ENCODE results near the gene PEX3. TPM values are rescaled to one million over a fixed set of nuclear protein-coding genes. Genes with fewer than 3 reads are reported as not detected.
A peak's percentile ranks its signal among the peaks of the same experiment; 100 is the strongest.

PEX3 gene
- total and polyA plus RNA-seq, 10 of the 15 experiments (the other 5 are each of a cell fraction or from before 2014, with no cell fraction given): 18.6 to 70.7 (median 38.6) TPM

DNA sequence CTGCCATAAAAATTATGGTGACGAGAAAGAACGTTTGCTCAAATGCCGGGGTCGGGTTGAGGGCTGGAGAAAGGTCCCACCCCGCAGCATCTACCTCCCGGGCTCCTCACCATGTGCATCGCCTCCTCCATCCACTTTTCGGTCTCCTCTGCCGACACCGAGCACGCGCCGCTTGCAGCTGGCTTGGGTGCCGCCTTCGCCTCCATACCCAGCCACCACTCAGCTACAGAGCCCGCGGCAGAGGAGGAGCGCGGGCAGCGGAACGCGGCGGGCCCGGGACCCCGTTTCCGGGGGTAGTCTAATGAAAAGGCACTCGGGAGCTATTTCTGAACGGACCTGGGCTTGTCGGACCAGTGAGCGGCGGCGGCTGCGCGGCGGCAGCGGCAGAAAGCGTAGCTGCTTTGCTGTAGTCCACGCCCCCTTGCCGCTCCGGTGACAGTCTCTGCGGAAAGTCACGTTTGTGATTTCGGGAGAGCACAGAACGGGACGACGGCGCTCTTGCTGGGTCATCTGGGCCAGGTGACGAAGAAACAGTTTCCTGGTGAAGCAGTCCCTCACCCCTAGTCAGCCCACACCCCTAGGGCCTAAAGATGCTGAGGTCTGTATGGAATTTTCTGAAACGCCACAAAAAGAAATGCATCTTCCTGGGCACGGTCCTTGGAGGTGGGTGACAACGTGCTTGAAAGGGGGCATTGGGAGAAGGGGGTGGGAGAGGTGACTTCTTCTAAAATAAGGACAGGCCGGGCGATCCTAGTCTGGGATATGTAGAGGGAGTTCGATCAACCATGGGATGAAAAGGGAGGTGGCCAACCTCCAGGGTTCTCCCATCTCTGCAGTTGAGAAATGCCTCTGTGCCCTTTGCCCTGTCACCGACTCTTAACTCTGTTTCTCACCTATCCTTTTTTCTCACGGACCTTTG lies at the start of gene PEX3, which contains the start of gene ADAT2 (continued):
- TF ChIP-seq IRF3 (IDR thresholded peaks at IDR 0.05): peak; percentile 5; the same call in 1 of the 2 replicates
- TF ChIP-seq ZBTB33 (IDR thresholded peaks at IDR 0.05): no peak
- no peak for TF ChIP-seq CBX3 (IDR thresholded peaks at IDR 0.05; ENCODE audit: borderline replicate concordance, low read depth)
- no peak for TF ChIP-seq MTA3 (IDR thresholded peaks at IDR 0.05; ENCODE audit: borderline replicate concordance, low read length)
- peak; percentile 26; the same call in 1 of the 2 replicates for TF ChIP-seq EED (IDR thresholded peaks at IDR 0.05; ENCODE audit: low read depth)
- TF ChIP-seq, protein P1, sequence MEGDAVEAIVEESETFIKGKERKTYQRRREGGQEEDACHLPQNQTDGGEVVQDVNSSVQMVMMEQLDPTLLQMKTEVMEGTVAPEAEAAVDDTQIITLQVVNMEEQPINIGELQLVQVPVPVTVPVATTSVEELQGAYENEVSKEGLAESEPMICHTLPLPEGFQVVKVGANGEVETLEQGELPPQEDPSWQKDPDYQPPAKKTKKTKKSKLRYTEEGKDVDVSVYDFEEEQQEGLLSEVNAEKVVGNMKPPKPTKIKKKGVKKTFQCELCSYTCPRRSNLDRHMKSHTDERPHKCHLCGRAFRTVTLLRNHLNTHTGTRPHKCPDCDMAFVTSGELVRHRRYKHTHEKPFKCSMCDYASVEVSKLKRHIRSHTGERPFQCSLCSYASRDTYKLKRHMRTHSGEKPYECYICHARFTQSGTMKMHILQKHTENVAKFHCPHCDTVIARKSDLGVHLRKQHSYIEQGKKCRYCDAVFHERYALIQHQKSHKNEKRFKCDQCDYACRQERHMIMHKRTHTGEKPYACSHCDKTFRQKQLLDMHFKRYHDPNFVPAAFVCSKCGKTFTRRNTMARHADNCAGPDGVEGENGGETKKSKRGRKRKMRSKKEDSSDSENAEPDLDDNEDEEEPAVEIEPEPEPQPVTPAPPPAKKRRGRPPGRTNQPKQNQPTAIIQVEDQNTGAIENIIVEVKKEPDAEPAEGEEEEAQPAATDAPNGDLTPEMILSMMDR (IDR thresholded peaks at IDR 0.05 in 2 of 3, conservative IDR thresholded peaks at IDR 0.05 in 1 of 3; ENCODE audit: control insufficient read depth in 2 of 3, extremely low read depth in 1 of 3, insufficient read depth in 1 of 3, low read depth in 3 of 3, low read length in 3 of 3): no peak
- TF ChIP-seq WRNIP1 (IDR thresholded peaks at IDR 0.05; ENCODE audit: borderline replicate concordance, low read depth, low read length): no peak
- TF ChIP-seq MYC (IDR thresholded peaks at IDR 0.05; ENCODE audit: insufficient read depth, insufficient read length, insufficient replicate concordance, low read length, severe bottlenecking): peak; percentile 78
- no peak for TF ChIP-seq CHD4 (IDR thresholded peaks at IDR 0.05)
- TF ChIP-seq MEF2B (IDR thresholded peaks at IDR 0.05; ENCODE audit: partially characterized antibody, poor library complexity, severe bottlenecking): no peak
- peak; percentile 74; the same call in 1 of the 2 replicates for TF ChIP-seq SIN3A (IDR thresholded peaks at IDR 0.05; ENCODE audit: low read depth, low read length)
- TF ChIP-seq, protein P2, sequence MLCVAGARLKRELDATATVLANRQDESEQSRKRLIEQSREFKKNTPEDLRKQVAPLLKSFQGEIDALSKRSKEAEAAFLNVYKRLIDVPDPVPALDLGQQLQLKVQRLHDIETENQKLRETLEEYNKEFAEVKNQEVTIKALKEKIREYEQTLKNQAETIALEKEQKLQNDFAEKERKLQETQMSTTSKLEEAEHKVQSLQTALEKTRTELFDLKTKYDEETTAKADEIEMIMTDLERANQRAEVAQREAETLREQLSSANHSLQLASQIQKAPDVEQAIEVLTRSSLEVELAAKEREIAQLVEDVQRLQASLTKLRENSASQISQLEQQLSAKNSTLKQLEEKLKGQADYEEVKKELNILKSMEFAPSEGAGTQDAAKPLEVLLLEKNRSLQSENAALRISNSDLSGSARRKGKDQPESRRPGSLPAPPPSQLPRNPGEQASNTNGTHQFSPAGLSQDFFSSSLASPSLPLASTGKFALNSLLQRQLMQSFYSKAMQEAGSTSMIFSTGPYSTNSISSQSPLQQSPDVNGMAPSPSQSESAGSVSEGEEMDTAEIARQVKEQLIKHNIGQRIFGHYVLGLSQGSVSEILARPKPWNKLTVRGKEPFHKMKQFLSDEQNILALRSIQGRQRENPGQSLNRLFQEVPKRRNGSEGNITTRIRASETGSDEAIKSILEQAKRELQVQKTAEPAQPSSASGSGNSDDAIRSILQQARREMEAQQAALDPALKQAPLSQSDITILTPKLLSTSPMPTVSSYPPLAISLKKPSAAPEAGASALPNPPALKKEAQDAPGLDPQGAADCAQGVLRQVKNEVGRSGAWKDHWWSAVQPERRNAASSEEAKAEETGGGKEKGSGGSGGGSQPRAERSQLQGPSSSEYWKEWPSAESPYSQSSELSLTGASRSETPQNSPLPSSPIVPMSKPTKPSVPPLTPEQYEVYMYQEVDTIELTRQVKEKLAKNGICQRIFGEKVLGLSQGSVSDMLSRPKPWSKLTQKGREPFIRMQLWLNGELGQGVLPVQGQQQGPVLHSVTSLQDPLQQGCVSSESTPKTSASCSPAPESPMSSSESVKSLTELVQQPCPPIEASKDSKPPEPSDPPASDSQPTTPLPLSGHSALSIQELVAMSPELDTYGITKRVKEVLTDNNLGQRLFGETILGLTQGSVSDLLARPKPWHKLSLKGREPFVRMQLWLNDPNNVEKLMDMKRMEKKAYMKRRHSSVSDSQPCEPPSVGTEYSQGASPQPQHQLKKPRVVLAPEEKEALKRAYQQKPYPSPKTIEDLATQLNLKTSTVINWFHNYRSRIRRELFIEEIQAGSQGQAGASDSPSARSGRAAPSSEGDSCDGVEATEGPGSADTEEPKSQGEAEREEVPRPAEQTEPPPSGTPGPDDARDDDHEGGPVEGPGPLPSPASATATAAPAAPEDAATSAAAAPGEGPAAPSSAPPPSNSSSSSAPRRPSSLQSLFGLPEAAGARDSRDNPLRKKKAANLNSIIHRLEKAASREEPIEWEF (IDR thresholded peaks at IDR 0.05; ENCODE audit: insufficient replicate concordance, low read depth, low read length): no peak
- TF ChIP-seq TARDBP (IDR thresholded peaks at IDR 0.05; ENCODE audit: borderline replicate concordance): 0 out of 2 replicates have a peak, but pooled peaks have one; percentile 69
- peak; percentile 59 for TF ChIP-seq CBFB (IDR thresholded peaks at IDR 0.05; ENCODE audit: low read depth)
